Measurements from ENCODE around the gene SOX5.

GRCh38 chr12:23763724-23764123 is 185.7 kb downstream of the SOX5 start:
- no peak for TF ChIP-seq EZH2 (IDR thresholded peaks at IDR 0.05; ENCODE audit: borderline replicate concordance, insufficient read depth, low read depth, low read length, poor library complexity, severe bottlenecking)
- TF ChIP-seq CTCF (IDR thresholded peaks at IDR 0.05), result no peak

Measured in B cell (primary cell).